ENCODE results near the gene PRKAR2B.

GRCh38 chr7:107023522-107024151 lies 20.9 kb upstream of the PRKAR2B start:
- TF ChIP-seq MAX (IDR thresholded peaks at IDR 0.05; ENCODE audit: low read depth, low read length) (no peak), POLR2A (IDR thresholded peaks at IDR 0.05; ENCODE audit: extremely low read depth, insufficient read length) (no peak)

Measured in NB4 (cell line).